ENCODE results near the gene SIAH3. TPM values are rescaled to one million over a fixed set of nuclear protein-coding genes. Genes with fewer than 3 reads are reported as not detected.
"Not testable (repeated sequence)": the region's sequence is repeated elsewhere in the genome, so short reads cannot be mapped to it uniquely, and the experiment has no call there.

The SIAH3 gene
- total RNA-seq, 1 experiment from 2014 or later, result 0.07 TPM

DNA sequence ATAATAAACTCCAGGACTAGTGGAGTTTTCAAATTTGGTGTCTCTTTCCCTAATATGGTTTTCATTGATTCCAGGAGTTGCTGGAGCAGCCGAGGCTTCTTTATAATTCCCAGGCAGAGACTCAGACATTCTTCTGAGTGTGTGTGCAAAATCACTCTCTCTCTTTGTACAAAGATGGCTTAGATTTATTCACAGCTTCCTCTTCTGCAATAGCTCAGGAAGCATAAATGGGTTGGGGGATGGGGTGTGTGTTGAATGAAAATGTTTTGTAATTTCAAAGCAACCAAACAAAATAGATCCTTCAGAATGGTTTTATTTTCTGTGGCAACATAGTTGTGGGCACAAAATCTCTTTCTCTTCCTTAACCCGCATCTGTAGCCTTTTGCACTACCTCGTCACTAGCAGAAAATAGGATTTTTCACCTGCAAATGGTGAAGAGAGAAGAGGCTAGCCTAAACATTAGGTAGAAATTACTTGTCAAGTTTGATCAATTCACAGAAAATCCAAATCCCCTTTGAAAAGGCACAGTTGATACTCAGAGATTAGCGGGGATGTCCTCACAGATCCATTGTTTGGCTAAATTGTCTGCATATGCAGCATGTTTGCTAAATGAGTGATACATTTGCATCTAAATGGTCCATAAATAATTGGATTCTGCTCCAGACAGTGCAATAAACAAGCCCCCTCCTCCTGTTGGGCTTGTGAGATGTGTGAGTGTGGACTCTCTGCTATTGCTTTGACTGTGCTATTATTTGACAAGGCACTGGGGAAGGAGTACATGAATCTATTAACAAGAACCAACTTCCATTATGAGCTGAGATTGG is 82.7 kb downstream of the SIAH3 start:
- Histone ChIP-seq H3K36me3 (replicated peaks; ENCODE audit: control insufficient read depth, insufficient read depth, low read length) (no peaks in the 10 kb centered on the region), H3K4me3 (ENCODE audit: insufficient read depth, low read depth, low read length) (no peak overlapping the region), H3K27me3 (ENCODE audit: control insufficient read depth, insufficient read depth, low read length) (no peaks in the 10 kb centered on the region)
- DNase-seq, result no peak

DNA sequence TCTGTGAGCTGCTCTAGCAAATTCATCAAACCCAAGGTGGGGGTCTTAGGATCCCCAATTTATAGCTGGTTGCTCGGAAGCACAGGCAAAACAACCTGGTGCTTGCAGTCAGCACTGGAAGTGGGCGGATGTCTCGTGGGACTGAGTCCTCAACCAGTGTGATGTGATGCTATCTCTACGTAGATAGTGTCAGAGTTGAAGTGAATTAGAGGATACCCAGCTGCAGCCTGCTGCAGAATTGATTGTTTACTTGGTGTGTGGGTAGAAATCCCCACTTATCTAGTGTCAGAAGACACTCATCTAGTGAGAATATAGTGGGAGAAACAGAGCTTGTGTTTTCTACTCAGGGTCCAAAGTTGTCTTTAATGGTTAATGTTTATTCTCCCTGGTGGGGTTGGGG is 86.1 kb downstream of the SIAH3 start:
- no peak for DNase-seq
- H3K36me3 ChIP-seq (replicated peaks; ENCODE audit: control insufficient read depth, insufficient read depth, low read length), result no peaks in the 10 kb centered on the region
- H3K27me3 ChIP-seq (ENCODE audit: control insufficient read depth, insufficient read depth, low read length), result no peaks in the 10 kb centered on the region
- H3K4me3 ChIP-seq (ENCODE audit: insufficient read depth, low read depth, low read length), result no peak overlapping the region

DNA sequence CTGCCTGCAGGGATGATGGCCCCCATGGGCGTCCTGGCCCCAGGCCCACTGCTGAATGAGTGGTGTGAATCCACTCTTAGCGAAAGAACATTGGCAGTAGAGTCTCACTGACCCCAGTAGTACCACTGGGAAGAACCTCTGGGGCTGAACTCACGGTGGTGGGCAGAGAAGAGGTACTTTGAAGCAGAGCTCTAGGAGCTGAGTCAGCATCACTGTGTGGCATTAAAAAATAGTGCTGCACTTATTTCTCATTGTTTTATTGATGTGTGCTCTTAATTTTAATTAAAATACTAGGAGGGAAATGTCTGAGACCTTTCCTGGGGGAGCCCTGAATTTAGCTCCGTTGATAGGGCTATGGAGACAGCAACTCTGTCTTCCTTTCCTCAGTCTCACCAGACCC is 88.1 kb downstream of the SIAH3 start:
- Histone ChIP-seq H3K27me3 (ENCODE audit: control insufficient read depth, insufficient read depth, low read length) (no peaks in the 10 kb centered on the region), H3K36me3 (replicated peaks; ENCODE audit: control insufficient read depth, insufficient read depth, low read length) (no peaks in the 10 kb centered on the region), H3K4me3 (ENCODE audit: insufficient read depth, low read depth, low read length) (no peak overlapping the region)
- no peak for DNase-seq

DNA sequence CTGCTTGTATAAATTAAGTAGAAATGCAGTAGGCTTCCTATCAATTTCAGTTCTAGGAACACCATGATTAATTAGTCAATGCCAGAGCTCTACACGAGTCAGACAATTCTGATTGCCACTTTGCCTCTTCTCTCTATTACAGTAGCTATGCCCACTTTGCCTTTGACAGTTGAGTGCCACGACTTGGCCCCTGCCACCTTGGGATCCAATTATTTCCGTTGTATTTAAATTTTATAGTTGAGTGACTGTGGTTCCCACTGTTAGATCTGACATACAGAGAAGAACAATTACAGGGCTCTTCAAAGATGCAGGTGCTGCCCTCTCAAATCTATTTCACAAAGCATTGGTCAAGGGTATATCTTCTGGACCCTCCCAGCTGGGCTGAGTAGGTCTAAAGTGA is 94.0 kb downstream of the SIAH3 start:
- not testable (repeated sequence) for DNase-seq; H3K27me3 ChIP-seq (ENCODE audit: control insufficient read depth, insufficient read depth, low read length); H3K36me3 ChIP-seq (replicated peaks; ENCODE audit: control insufficient read depth, insufficient read depth, low read length); H3K4me3 ChIP-seq (ENCODE audit: insufficient read depth, low read depth, low read length)

DNA sequence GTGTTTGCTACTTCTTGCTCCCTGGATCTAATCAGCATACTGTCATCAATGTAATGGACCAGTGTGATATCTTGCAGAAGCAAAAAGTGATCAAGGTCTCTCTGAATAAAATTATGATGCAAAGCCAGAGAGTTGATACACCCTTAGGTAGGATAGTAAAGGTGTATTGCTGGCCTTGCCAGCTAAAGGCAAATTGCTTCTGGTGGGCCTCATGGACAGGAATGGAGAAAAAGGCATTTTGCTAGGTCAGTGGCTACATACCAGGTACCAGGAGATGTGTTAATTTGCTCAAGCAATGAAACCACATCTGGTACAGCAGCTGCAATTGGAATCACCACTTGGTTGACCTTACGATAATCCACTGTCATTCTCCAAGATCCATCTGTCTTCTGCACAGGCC is 95.1 kb downstream of the SIAH3 start:
- H3K36me3 ChIP-seq (replicated peaks; ENCODE audit: control insufficient read depth, insufficient read depth, low read length); DNase-seq; H3K27me3 ChIP-seq (ENCODE audit: control insufficient read depth, insufficient read depth, low read length): not testable (repeated sequence)

DNA sequence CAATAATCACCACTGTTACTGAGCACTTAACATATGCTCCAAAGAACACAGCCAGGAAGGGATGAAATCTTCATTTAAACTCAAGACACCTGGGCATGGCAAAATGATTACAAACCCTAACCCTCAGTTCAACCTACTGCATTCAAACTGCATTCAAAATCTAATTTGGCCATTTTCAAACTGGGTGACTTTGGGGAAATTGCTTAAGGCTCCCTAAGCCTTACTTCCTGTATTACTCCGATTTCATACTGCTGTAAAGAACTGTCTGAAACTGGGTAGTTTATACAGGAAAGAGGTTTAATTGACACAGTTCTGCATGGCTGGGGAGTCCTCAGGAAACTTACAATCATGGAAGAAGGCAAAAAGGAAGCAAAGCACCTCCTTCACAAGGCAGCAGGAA is 99.0 kb downstream of the SIAH3 start:
- no peaks in the 10 kb centered on the region for H3K27me3 ChIP-seq (ENCODE audit: control insufficient read depth, insufficient read depth, low read length)
- H3K4me3 ChIP-seq (ENCODE audit: insufficient read depth, low read depth, low read length), result no peak overlapping the region
- no peaks in the 10 kb centered on the region for H3K36me3 ChIP-seq (replicated peaks; ENCODE audit: control insufficient read depth, insufficient read depth, low read length)
- no peak for DNase-seq

More for the DNA sequence above, 95.1 kb downstream of the SIAH3 start:
- H3K4me3 ChIP-seq (ENCODE audit: insufficient read depth, low read depth, low read length), result not testable (repeated sequence)

DNA sequence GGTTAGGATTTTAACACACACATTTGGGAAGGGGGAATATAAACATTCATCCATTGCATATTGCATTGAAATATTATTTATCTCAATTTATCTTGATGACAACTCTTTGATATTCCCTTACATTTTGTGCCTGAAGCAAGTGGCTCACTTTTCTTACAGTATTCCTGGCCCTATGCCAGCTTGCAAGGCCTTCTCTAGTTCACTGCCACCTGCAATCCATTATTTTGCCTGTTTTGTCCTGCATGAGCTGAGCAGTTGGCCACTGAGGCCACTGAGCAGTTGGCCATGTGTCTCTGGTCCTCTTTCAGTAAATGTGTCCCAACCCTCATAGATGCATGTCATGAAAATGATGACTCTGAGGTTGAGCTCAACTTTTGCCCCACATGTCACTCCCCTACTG is 99.7 kb downstream of the SIAH3 start:
- no peak for DNase-seq
- H3K36me3 ChIP-seq (replicated peaks; ENCODE audit: control insufficient read depth, insufficient read depth, low read length), result no peaks in the 10 kb centered on the region
- H3K4me3 ChIP-seq (ENCODE audit: insufficient read depth, low read depth, low read length), result no peak overlapping the region
- no peaks in the 10 kb centered on the region for H3K27me3 ChIP-seq (ENCODE audit: control insufficient read depth, insufficient read depth, low read length)

DNA sequence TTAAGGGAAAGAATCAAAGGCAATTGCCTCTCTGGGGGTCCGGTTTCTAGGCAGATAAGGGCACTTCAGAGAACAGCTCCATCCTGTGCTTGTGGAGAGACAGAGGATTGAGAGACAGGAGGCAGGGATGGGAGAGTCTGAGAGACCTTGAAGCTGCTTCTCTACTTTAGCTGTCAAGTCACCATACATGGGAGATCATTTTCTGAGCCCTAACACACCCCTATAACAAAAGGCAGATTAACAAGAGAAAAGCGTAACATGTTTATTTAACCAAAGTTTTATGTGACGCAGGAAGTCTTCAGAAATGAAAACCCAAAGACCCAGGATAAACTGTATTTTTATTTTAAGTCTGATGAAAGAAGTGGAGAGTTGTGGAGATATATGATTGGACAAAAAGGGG is 101.0 kb downstream of the SIAH3 start:
- DNase-seq, result no peak
- no peaks in the 10 kb centered on the region for H3K27me3 ChIP-seq (ENCODE audit: control insufficient read depth, insufficient read depth, low read length)
- no peak overlapping the region for H3K4me3 ChIP-seq (ENCODE audit: insufficient read depth, low read depth, low read length)
- no peaks in the 10 kb centered on the region for H3K36me3 ChIP-seq (replicated peaks; ENCODE audit: control insufficient read depth, insufficient read depth, low read length)

DNA sequence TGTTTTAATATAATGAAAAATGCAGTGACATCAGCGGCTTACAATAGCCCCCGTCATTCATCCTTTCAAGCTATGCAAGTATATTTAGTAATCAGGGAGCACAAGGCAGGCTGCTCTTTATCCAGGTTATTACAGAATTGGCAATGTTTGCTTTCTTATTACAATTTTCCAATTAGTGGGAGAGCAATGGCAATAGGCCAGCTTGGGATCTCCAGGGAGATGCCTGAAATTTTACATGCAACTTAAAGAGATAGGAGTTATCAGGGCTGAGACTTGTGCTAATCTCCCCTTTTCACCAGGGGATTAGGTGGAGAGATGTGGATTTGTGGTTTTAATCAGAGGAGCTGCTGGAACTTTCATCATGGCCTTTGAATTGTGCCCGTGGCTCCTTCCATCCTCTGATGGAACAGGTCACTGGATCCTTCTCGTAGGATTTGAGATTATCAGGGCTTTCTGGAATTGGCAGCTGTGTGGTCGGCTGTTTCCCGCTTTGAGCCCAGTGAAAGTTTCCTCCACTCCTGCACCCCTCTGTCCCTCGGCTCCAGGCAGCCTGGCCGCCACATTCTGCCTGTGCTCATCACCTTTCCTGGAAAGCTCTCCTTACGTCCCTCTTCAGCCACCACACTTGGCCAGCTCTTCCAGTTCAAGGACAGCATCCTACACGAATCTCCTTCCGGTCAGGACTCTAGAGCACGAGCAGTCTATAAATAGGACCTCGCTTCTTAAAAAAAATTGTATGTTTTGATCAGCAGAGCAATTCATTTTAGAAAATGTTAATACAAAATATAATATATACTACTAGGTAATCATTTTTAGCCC is 102.4 kb downstream of the SIAH3 start:
- no peak for DNase-seq
- Histone ChIP-seq H3K27me3 (ENCODE audit: control insufficient read depth, insufficient read depth, low read length) (no peaks in the 10 kb centered on the region), H3K4me3 (ENCODE audit: insufficient read depth, low read depth, low read length) (no peak overlapping the region)

DNA sequence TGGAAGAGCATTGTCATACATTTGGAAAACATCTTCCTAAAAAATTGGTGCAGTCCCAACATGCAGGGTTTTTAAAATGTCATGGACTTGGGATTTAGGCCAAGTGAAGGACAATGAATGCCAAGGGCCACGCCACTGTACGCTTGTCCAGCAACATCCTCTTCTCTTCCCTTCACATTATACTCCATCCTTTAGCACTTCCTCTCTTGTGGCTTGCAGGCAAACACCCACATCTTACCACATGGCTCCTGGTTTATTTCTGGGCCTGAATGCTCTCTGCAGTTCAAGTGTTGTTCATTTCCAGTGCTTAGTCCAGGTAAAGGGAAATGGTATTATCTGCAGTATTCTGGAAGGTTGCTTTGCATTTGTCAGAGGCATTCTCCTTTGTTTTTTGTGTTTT is 104.5 kb downstream of the SIAH3 start:
- no peak for DNase-seq
- Histone ChIP-seq H3K4me3 (ENCODE audit: insufficient read depth, low read depth, low read length) (no peak overlapping the region), H3K36me3 (replicated peaks; ENCODE audit: control insufficient read depth, insufficient read depth, low read length) (no peaks in the 10 kb centered on the region), H3K27me3 (ENCODE audit: control insufficient read depth, insufficient read depth, low read length) (no peaks in the 10 kb centered on the region)

More for the DNA sequence above, 102.4 kb downstream of the SIAH3 start:
- no peaks in the 10 kb centered on the region for H3K36me3 ChIP-seq (replicated peaks; ENCODE audit: control insufficient read depth, insufficient read depth, low read length)

DNA sequence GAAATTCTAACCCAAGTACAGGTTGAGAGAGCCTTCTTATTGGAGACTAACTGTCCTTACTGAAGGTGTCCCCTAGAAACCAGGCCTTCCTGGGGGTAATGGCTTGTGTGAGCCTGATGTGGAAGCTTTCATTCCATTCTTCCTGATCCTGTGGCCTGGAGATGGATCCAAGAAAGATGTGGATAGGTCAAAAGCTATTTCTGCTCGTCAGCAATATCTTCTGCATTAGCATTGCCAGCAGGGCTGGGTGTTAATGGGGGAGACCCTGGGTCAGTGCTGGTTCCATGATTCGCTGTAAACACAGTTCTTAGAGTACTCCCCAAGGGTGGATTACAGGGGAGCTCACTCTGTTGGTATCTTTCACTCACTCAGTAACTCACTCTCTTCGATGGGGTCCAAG is 106.6 kb downstream of the SIAH3 start:
- DNase-seq, result no peak
- Histone ChIP-seq H3K27me3 (ENCODE audit: control insufficient read depth, insufficient read depth, low read length) (no peaks in the 10 kb centered on the region), H3K4me3 (ENCODE audit: insufficient read depth, low read depth, low read length) (no peak overlapping the region), H3K36me3 (replicated peaks; ENCODE audit: control insufficient read depth, insufficient read depth, low read length) (no peaks in the 10 kb centered on the region)

DNA sequence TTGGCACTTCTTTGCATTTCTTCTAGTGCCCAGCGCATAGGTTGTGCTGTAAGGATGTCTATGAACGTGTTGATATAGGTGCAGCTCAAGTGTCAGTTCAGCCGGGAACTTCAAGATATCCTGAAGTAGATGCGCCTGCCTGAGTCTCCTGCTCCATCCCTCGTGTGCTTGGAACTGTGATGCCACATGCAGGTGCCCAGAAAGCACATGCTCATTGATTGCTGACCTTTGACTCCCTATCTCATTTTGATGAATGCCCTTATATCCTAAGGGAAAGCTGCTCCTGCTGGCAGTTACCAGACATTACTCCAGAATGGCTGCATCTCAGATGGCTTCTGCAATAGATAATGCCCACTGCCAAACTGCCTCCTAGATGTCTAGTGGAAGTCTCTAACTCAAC is 108.6 kb downstream of the SIAH3 start:
- DNase-seq, result no peak
- H3K4me3 ChIP-seq (ENCODE audit: insufficient read depth, low read depth, low read length), result no peak overlapping the region
- H3K27me3 ChIP-seq (ENCODE audit: control insufficient read depth, insufficient read depth, low read length), result no peaks in the 10 kb centered on the region

DNA sequence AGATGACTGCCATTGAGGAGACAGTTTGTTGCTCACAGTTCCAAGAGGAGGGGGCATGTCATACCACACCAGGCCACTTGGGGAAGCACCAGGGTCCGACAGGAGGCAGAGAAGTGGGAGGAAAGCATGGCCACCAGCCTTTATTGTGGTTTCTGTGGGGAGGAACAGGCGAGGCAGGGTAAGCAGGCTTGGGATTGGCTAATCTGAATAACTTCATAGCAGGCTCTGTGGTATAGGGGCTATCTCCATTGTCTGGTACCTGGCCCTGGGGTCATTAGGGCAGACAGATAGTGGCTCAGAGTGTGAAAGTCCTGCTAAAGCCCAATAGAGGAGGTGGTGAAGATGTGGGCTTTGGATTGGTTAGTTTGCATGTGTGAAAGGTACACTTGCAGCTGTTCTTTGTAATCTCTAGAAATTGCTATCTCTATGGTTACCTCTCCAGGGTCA is 114.0 kb downstream of the SIAH3 start:
- H3K27me3 ChIP-seq (ENCODE audit: control insufficient read depth, insufficient read depth, low read length), result peaks cover 2% of the 10 kb centered on the region; the same call in 1 of the 2 replicates
- DNase-seq, result peak; percentile 65

More for the DNA sequence above, 108.6 kb downstream of the SIAH3 start:
- no peaks in the 10 kb centered on the region for H3K36me3 ChIP-seq (replicated peaks; ENCODE audit: control insufficient read depth, insufficient read depth, low read length)

DNA sequence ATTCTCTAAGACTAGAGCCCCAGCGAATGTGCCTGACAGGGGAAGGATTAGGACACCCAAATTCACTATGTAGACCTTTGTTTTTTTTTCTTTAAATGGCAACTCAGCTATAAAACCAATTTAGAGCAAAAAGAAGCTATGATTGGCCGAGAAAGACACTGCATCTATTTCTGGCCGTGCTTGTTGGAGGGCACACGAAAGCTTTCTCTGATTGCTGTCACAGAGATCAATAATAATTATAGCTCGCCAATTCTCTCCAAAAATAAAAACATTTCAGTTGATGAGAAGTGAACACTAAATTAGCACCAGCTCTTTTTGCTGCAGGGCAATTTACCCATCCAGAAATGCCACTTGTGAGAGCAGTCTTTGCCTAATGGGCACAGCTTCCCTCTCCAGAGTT is 118.2 kb downstream of the SIAH3 start:
- DNase-seq, result no peak
- no peak overlapping the region for H3K4me3 ChIP-seq (ENCODE audit: insufficient read depth, low read depth, low read length)
- H3K36me3 ChIP-seq (replicated peaks; ENCODE audit: control insufficient read depth, insufficient read depth, low read length), result no peaks in the 10 kb centered on the region
- peaks cover 2% of the 10 kb centered on the region; the same call in 1 of the 2 replicates for H3K27me3 ChIP-seq (ENCODE audit: control insufficient read depth, insufficient read depth, low read length)

More for the DNA sequence above, 114.0 kb downstream of the SIAH3 start:
- Histone ChIP-seq H3K36me3 (replicated peaks; ENCODE audit: control insufficient read depth, insufficient read depth, low read length) (no peaks in the 10 kb centered on the region), H3K4me3 (ENCODE audit: insufficient read depth, low read depth, low read length) (no peak overlapping the region)

DNA sequence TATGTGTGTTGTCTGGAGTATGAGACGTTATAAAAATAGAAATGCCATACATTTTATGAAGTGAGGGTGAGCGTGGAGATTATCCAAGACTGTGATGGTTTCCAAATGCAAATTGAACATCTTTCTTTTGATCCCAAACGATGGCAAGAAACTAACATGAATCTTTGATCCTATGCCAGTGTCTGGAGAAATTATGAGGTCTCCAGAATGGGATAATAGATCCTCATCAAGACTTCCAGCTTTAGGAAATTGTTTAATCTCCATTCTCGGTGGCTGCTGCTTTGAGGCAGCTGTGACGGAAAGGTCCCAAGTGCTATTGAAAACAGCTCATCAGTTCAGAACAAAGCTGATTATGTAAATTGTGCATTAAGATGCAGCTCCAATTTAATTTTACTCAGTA is 118.6 kb downstream of the SIAH3 start:
- peaks cover 2% of the 10 kb centered on the region; the same call in 1 of the 2 replicates for H3K27me3 ChIP-seq (ENCODE audit: control insufficient read depth, insufficient read depth, low read length)
- DNase-seq, result no peak
- H3K36me3 ChIP-seq (replicated peaks; ENCODE audit: control insufficient read depth, insufficient read depth, low read length), result no peaks in the 10 kb centered on the region
- H3K4me3 ChIP-seq (ENCODE audit: insufficient read depth, low read depth, low read length), result no peak overlapping the region

Data from H7 (cell line).